ENCODE data around the gene MTMR3.

- TF ChIP-seq USF1 (IDR thresholded peaks at IDR 0.05), result no peak
- TF ChIP-seq CEBPB (IDR thresholded peaks at IDR 0.05), result no peak
- TF ChIP-seq RAD21 (IDR thresholded peaks at IDR 0.05; ENCODE audit: low read depth), result no peak
- TF ChIP-seq EP300 (IDR thresholded peaks at IDR 0.05; ENCODE audit: borderline replicate concordance), result no peak
Measured at GRCh38 chr22:29937940-29938693, 55.1 kb downstream of the MTMR3 start.

Measured in Ishikawa (cell line).